ENCODE results near the gene NF1. TPM values are rescaled to one million over a fixed set of nuclear protein-coding genes. Genes with fewer than 3 reads are reported as not detected.
"Not testable (repeated sequence)": the region's sequence is repeated elsewhere in the genome, so short reads cannot be mapped to it uniquely, and the experiment has no call there.

Gene NF1
- total RNA-seq, 1 experiment from 2014 or later = 35.4 TPM

DNA sequence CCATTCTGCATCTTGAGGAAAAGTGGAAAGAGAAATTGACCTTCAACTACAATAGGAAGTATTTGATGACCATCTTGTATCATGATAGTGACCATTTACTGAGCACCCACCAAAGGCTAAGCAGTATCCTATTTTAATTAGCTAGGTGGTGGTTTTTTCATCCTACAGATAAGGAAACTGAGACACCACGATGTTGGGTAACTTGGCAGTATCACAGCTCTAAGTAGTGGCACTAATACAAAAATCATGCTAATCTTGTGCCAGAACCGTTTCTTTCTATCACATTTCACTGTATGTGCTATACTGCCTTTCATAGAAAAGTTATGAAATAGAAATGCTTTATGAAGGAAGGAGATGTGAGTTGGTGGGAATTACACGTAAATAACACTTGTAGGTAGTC is 216.7 kb downstream of the NF1 start:
- ATAC-seq (no peak), DNase-seq (ENCODE audit: low spot score) (no peak)
- H3K4me3 Mint-ChIP-seq = no peak overlapping the region
- POLR2A ChIA-PET = no interaction called here
- TF ChIP-seq, protein P1, sequence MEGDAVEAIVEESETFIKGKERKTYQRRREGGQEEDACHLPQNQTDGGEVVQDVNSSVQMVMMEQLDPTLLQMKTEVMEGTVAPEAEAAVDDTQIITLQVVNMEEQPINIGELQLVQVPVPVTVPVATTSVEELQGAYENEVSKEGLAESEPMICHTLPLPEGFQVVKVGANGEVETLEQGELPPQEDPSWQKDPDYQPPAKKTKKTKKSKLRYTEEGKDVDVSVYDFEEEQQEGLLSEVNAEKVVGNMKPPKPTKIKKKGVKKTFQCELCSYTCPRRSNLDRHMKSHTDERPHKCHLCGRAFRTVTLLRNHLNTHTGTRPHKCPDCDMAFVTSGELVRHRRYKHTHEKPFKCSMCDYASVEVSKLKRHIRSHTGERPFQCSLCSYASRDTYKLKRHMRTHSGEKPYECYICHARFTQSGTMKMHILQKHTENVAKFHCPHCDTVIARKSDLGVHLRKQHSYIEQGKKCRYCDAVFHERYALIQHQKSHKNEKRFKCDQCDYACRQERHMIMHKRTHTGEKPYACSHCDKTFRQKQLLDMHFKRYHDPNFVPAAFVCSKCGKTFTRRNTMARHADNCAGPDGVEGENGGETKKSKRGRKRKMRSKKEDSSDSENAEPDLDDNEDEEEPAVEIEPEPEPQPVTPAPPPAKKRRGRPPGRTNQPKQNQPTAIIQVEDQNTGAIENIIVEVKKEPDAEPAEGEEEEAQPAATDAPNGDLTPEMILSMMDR (IDR thresholded peaks at IDR 0.05) = no peak
- TF ChIP-seq NFE2L1 (CRISPR knock-in tag; IDR thresholded peaks at IDR 0.05) (no peak), ATF1 (CRISPR knock-in tag; IDR thresholded peaks at IDR 0.05) (no peak), ZNF263 (CRISPR knock-in tag; IDR thresholded peaks at IDR 0.05; ENCODE audit: low read depth) (no peak), TCF7 (CRISPR knock-in tag; IDR thresholded peaks at IDR 0.05; ENCODE audit: low read depth) (no peak), ZNF396 (CRISPR knock-in tag; IDR thresholded peaks at IDR 0.05; ENCODE audit: borderline replicate concordance) (no peak)
- TF ChIP-seq, protein P2, sequence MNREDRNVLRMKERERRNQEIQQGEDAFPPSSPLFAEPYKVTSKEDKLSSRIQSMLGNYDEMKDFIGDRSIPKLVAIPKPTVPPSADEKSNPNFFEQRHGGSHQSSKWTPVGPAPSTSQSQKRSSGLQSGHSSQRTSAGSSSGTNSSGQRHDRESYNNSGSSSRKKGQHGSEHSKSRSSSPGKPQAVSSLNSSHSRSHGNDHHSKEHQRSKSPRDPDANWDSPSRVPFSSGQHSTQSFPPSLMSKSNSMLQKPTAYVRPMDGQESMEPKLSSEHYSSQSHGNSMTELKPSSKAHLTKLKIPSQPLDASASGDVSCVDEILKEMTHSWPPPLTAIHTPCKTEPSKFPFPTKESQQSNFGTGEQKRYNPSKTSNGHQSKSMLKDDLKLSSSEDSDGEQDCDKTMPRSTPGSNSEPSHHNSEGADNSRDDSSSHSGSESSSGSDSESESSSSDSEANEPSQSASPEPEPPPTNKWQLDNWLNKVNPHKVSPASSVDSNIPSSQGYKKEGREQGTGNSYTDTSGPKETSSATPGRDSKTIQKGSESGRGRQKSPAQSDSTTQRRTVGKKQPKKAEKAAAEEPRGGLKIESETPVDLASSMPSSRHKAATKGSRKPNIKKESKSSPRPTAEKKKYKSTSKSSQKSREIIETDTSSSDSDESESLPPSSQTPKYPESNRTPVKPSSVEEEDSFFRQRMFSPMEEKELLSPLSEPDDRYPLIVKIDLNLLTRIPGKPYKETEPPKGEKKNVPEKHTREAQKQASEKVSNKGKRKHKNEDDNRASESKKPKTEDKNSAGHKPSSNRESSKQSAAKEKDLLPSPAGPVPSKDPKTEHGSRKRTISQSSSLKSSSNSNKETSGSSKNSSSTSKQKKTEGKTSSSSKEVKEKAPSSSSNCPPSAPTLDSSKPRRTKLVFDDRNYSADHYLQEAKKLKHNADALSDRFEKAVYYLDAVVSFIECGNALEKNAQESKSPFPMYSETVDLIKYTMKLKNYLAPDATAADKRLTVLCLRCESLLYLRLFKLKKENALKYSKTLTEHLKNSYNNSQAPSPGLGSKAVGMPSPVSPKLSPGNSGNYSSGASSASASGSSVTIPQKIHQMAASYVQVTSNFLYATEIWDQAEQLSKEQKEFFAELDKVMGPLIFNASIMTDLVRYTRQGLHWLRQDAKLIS (CRISPR knock-in tag; IDR thresholded peaks at IDR 0.05; ENCODE audit: borderline replicate concordance) = no peak
- TF ChIP-seq, protein P3, sequence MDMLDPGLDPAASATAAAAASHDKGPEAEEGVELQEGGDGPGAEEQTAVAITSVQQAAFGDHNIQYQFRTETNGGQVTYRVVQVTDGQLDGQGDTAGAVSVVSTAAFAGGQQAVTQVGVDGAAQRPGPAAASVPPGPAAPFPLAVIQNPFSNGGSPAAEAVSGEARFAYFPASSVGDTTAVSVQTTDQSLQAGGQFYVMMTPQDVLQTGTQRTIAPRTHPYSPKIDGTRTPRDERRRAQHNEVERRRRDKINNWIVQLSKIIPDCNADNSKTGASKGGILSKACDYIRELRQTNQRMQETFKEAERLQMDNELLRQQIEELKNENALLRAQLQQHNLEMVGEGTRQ (CRISPR knock-in tag; IDR thresholded peaks at IDR 0.05) = no peak
- TF ChIP-seq, protein P4, sequence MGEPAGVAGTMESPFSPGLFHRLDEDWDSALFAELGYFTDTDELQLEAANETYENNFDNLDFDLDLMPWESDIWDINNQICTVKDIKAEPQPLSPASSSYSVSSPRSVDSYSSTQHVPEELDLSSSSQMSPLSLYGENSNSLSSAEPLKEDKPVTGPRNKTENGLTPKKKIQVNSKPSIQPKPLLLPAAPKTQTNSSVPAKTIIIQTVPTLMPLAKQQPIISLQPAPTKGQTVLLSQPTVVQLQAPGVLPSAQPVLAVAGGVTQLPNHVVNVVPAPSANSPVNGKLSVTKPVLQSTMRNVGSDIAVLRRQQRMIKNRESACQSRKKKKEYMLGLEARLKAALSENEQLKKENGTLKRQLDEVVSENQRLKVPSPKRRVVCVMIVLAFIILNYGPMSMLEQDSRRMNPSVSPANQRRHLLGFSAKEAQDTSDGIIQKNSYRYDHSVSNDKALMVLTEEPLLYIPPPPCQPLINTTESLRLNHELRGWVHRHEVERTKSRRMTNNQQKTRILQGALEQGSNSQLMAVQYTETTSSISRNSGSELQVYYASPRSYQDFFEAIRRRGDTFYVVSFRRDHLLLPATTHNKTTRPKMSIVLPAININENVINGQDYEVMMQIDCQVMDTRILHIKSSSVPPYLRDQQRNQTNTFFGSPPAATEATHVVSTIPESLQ (CRISPR knock-in tag; IDR thresholded peaks at IDR 0.05) = no peak
- no peaks in the 10 kb centered on the region for H3K36me3 Mint-ChIP-seq
- H3K27ac Mint-ChIP-seq = no peak overlapping the region
- CTCF ChIA-PET = no interaction called here
- H3K9me3 Mint-ChIP-seq = no peaks in the 10 kb centered on the region
- no peaks in the 10 kb centered on the region for H3K27me3 Mint-ChIP-seq (ENCODE audit: low read depth)
- peaks cover 8% of the 10 kb centered on the region for H3K4me1 Mint-ChIP-seq

DNA sequence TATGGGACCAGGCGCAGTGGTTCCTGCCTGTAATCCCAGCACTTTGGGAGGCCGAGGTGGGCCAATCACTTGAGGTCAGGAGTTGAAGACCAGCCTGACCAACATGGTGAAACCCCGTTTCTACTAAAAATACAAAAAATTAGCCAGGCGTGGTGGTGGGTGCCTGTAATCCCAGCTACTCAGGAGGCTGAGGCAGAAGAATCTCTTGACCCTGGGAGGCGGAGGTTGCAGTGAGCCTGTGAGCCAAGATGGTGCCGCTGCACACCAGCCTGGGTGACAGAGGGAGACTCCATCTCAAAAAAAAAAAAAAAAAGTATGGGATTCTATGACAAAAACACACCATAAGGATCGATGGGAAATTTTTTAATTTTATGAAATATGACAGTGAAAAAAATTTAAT is 217.4 kb downstream of the NF1 start:
- CTCF ChIA-PET; ATAC-seq; H3K27ac Mint-ChIP-seq; DNase-seq (ENCODE audit: low spot score); H3K36me3 Mint-ChIP-seq; H3K4me3 Mint-ChIP-seq; H3K27me3 Mint-ChIP-seq (ENCODE audit: low read depth); H3K4me1 Mint-ChIP-seq; H3K9me3 Mint-ChIP-seq: not testable (repeated sequence)
- POLR2A ChIA-PET = interaction anchor here (0.7 kb wide), 1 partner anchor 128 kb away, joined by 4 read pairs; no protein-coding TSS in a partner anchor

DNA sequence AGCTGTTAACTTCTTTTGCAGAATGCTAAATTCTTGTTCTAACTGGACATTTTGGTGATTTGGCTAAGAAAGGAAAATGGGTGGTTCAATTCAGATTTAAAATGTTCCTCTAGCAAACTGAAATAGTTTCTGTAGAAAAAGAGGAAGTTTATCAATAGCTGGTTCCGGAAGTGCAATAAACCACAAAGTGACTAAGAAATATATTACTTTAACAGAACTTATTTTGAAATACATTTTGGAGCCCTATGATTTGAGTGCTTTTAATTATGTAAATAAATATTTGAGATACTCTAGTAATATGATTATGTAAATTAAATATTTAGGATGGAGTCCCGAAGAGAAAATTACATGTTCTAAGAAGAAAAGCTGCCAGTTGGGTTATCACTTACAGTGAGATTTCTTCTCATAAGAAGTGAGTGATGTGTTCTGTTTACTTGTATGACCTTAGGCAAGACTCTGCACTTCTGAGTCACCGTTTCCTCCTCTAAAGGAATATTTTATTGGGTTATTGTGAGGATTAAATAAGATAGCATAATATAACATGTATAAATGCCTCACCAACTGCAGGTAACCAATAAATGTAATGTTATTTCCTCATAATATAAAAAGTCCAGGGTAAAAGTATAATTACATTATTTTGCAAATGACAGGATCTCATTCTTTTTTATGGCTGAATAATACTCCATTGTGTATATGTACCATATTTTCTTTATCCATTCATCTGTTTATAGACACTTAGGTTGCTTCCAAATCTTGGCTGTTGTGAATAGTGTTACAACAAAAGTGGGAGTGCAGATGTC is 219.4 kb downstream of the NF1 start, which contains the start of gene EVI2B:
Gene EVI2B (minus strand): TSS at position 73 of the 800 bp plus-strand sequence. CDS start 8,445 bp downstream, outside the sequence.
- Mint-ChIP-seq H3K27me3 (ENCODE audit: low read depth) (no peaks in the 10 kb centered on the region), H3K9me3 (no peaks in the 10 kb centered on the region), H3K4me3 (no peak within 1 kb of the TSS), H3K27ac (peak within 1 kb of the TSS; percentile 12; the same call in 1 of the 2 replicates), H3K36me3 (no peaks in the 10 kb centered on the region), H3K4me1 (peaks cover 17% of the 10 kb centered on the region)
- no peak for ATAC-seq
- ChIA-PET CTCF (no interaction called here), POLR2A (no interaction called here)
- no peak for DNase-seq (ENCODE audit: low spot score)
- TF ChIP-seq ZNF396 (CRISPR knock-in tag; IDR thresholded peaks at IDR 0.05; ENCODE audit: borderline replicate concordance) (no peak), JAZF1 (CRISPR knock-in tag; IDR thresholded peaks at IDR 0.05) (no peak), SMAD3 (CRISPR knock-in tag; IDR thresholded peaks at IDR 0.05; ENCODE audit: borderline replicate concordance) (no peak), ZNF671 (CRISPR knock-in tag; IDR thresholded peaks at IDR 0.05) (no peak), HMGA2 (CRISPR knock-in tag; IDR thresholded peaks at IDR 0.05) (no peak), TP53 (CRISPR knock-in tag; IDR thresholded peaks at IDR 0.05) (no peak)
- TF ChIP-seq, protein P5, sequence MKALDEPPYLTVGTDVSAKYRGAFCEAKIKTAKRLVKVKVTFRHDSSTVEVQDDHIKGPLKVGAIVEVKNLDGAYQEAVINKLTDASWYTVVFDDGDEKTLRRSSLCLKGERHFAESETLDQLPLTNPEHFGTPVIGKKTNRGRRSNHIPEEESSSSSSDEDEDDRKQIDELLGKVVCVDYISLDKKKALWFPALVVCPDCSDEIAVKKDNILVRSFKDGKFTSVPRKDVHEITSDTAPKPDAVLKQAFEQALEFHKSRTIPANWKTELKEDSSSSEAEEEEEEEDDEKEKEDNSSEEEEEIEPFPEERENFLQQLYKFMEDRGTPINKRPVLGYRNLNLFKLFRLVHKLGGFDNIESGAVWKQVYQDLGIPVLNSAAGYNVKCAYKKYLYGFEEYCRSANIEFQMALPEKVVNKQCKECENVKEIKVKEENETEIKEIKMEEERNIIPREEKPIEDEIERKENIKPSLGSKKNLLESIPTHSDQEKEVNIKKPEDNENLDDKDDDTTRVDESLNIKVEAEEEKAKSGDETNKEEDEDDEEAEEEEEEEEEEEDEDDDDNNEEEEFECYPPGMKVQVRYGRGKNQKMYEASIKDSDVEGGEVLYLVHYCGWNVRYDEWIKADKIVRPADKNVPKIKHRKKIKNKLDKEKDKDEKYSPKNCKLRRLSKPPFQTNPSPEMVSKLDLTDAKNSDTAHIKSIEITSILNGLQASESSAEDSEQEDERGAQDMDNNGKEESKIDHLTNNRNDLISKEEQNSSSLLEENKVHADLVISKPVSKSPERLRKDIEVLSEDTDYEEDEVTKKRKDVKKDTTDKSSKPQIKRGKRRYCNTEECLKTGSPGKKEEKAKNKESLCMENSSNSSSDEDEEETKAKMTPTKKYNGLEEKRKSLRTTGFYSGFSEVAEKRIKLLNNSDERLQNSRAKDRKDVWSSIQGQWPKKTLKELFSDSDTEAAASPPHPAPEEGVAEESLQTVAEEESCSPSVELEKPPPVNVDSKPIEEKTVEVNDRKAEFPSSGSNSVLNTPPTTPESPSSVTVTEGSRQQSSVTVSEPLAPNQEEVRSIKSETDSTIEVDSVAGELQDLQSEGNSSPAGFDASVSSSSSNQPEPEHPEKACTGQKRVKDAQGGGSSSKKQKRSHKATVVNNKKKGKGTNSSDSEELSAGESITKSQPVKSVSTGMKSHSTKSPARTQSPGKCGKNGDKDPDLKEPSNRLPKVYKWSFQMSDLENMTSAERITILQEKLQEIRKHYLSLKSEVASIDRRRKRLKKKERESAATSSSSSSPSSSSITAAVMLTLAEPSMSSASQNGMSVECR (CRISPR knock-in tag; IDR thresholded peaks at IDR 0.05; ENCODE audit: borderline replicate concordance) = no peak
- TF ChIP-seq, protein P6, sequence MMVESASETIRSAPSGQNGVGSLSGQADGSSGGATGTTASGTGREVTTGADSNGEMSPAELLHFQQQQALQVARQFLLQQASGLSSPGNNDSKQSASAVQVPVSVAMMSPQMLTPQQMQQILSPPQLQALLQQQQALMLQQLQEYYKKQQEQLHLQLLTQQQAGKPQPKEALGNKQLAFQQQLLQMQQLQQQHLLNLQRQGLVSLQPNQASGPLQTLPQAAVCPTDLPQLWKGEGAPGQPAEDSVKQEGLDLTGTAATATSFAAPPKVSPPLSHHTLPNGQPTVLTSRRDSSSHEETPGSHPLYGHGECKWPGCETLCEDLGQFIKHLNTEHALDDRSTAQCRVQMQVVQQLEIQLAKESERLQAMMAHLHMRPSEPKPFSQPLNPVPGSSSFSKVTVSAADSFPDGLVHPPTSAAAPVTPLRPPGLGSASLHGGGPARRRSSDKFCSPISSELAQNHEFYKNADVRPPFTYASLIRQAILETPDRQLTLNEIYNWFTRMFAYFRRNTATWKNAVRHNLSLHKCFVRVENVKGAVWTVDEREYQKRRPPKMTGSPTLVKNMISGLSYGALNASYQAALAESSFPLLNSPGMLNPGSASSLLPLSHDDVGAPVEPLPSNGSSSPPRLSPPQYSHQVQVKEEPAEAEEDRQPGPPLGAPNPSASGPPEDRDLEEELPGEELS (CRISPR knock-in tag; IDR thresholded peaks at IDR 0.05) = no peak
